Measurements from ENCODE around the gene RNF215.

Gene RNF215

DNA sequence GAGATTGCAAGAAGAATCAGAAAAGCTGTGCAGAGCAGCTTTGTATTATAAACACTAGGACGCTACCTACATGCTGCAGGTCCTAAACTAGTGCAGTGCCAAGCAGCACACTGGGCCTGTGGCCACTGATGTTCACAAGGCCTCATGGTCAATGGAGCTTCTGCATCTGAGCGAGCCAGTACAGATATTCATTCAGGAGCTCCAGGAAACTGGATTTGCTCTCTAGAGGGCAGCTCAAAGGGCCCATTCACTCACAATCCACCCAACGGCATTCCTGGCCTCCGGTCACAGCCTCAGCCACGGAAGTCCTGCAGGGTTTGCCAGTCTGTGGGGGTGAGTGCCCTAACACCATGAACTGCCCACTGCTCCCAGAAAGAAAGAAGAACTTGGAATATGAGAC is 54.7 kb downstream of the RNF215 start:
- no peak for DNase-seq (ENCODE audit: low read depth)

Data from CMK (cell line).